Lower lobe of right lung (tissue), 2 donors: Measurements from ENCODE around the gene CHD6. TPM values are rescaled to one million over a fixed set of nuclear protein-coding genes. Genes with fewer than 3 reads are reported as not detected.
A peak's percentile ranks its signal among the peaks of the same experiment; 100 is the strongest.

ENCODE experiments used
- ATAC-seq, 2 donors: fragments of 200-7000 bp; cut with Tn5 transposase; one replicate each; pipeline ENCODE4 v1.9.1; 2020 to 2022; ENCODE audit warnings: mild to moderate bottlenecking in 2 of 2, moderate library complexity in 2 of 2
- DNase-seq: peaks from one replicate; pipeline ENCODE4 v3.0.0-alpha.2; 2020
- H3K27ac ChIP-seq: fragments of 200-600 bp; one replicate; pipeline ENCODE4 v1.8.0; 2022
- H3K27me3 ChIP-seq: fragments of 200-600 bp; one replicate; pipeline ENCODE4 v1.8.0; 2022; ENCODE audit warnings: low read depth
- H3K36me3 ChIP-seq: fragments of 200-600 bp; one replicate; pipeline ENCODE4 v1.8.0; 2022; ENCODE audit warnings: mild to moderate bottlenecking
- H3K4me1 ChIP-seq: fragments of 200-600 bp; one replicate; pipeline ENCODE4 v1.8.0; 2022
- H3K4me3 ChIP-seq: fragments of 200-600 bp; one replicate; pipeline ENCODE4 v1.8.0; 2022; ENCODE audit warnings: mild to moderate bottlenecking
- H3K9me3 ChIP-seq: fragments of 200-600 bp; one replicate; pipeline ENCODE4 v1.8.0; 2022
- intact Hi-C: fragments of 100-400 bp; cut with DNase I; formaldehyde crosslinking; loops from one replicate; pipeline ENCODE4 v1.11.0; 2022
- total RNA-seq: library from RNA; stranded (reverse); fragmentation: NEBNext Ultra II Directional; extraction: Animal tissue kit (Norgen Biotek cat#: 25700); gene quantifications from one replicate; pipeline ENCODE4 v1.2.1, GENCODE V29; 2021
- TF ChIP-seq, protein P1 (sequence below): fragments of 200-600 bp; IDR thresholded peaks from one replicate; pipeline ENCODE4 v1.8.0; 2022; ENCODE audit warnings: antibody characterized with exemption, mild to moderate bottlenecking
- donor health status: DM: no; HTN: yes; CAD: no; lungs with severe emphysema.

The CHD6 gene
- total RNA-seq, 1 donor from 2014 or later: 43.6 TPM

DNA sequence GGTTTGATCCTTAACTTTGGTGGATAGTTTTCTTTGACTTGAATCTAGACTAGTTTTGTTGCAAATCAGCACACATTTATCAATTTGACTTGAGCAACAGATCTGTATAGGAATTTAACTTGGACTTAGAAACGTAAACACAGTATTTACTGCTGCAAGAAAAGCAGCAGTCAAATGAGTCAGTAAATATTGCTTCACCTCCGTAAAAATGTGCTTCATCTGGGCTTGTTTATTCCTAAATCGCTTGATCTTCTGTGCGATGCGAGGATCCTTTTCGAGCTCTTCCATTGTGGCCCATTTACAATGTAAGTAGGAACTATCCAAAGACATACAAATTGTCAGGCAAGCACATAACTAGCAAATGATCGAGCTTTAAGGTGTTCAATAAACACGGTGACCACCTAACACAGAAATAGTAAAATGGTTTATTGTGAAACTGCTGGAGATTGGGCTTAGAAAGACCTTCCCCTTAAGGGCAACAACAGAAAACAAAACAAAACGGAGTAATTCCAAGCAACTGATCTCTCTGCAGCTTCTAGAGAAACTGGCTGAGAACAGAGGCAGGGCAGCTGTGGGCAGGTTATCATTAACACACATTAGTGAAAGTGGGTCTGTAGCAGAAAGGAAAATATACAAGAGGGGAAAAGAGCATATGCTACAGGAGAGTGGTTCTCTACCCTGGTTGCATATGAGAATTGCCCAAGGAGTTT lies 120.8 kb downstream of the CHD6 start:
- no peaks in the 10 kb centered on the region for H3K27me3 ChIP-seq
- H3K9me3 ChIP-seq: no peaks in the 10 kb centered on the region
- no peak for ATAC-seq
- DNase-seq: no peak
- H3K36me3 ChIP-seq: peaks cover 40% of the 10 kb centered on the region
- H3K4me3 ChIP-seq: no peak overlapping the region
- intact Hi-C loops: no loop called here
- H3K27ac ChIP-seq: no peak overlapping the region
- TF ChIP-seq, protein P1, sequence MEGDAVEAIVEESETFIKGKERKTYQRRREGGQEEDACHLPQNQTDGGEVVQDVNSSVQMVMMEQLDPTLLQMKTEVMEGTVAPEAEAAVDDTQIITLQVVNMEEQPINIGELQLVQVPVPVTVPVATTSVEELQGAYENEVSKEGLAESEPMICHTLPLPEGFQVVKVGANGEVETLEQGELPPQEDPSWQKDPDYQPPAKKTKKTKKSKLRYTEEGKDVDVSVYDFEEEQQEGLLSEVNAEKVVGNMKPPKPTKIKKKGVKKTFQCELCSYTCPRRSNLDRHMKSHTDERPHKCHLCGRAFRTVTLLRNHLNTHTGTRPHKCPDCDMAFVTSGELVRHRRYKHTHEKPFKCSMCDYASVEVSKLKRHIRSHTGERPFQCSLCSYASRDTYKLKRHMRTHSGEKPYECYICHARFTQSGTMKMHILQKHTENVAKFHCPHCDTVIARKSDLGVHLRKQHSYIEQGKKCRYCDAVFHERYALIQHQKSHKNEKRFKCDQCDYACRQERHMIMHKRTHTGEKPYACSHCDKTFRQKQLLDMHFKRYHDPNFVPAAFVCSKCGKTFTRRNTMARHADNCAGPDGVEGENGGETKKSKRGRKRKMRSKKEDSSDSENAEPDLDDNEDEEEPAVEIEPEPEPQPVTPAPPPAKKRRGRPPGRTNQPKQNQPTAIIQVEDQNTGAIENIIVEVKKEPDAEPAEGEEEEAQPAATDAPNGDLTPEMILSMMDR: no peak
- H3K4me1 ChIP-seq: no peaks in the 10 kb centered on the region

DNA sequence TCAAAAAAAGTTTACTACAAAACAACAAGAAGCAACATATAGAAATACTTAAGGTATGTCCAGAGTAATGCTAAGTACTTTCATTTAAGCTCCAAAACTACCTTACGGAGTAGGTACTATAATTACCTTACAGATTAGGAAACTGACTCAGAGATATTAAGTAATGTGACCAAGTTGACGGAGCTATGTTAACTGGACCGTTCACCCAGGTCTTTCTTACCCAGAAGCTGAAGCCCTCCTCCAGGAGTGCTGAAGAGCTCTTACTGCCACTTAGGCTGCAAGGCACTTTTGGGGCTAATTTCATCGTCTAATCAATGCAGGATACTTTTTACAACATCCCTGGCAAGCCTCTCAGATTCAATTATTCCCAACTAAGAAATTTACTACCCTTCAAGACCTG lies 123.7 kb downstream of the CHD6 start:
- H3K27me3 ChIP-seq: no peaks in the 10 kb centered on the region
- peaks cover 69% of the 10 kb centered on the region for H3K36me3 ChIP-seq
- TF ChIP-seq, protein P1: no peak
- no peak overlapping the region for H3K4me3 ChIP-seq
- H3K9me3 ChIP-seq: no peaks in the 10 kb centered on the region
- intact Hi-C loops: no loop called here
- no peaks in the 10 kb centered on the region for H3K4me1 ChIP-seq
- no peak overlapping the region for H3K27ac ChIP-seq
- DNase-seq (no peak), ATAC-seq (peak in 1 of 2 donors; percentile 52)

DNA sequence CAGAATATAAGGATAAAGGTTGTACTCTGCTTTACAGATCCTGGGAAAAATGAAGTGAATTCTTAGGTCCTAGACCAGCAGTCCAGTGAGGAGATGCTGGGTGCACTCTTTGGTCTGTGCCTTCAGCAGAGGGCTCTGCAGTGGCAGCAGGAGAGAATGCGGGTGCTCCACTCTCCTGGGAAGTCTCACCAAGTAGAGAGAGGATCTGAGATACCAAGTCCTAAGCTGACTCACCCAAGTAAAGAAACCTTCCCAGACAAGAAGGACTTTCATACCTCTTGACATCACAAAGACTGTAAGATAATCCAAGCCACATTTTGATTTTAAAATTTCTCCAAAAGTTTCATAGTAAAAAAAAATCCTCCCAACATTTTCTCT lies 134.6 kb downstream of the CHD6 start:
- no peaks in the 10 kb centered on the region for H3K27me3 ChIP-seq
- ATAC-seq: no peak
- no peak for DNase-seq
- H3K36me3 ChIP-seq: peaks cover 69% of the 10 kb centered on the region
- no peak overlapping the region for H3K4me3 ChIP-seq
- no peaks in the 10 kb centered on the region for H3K4me1 ChIP-seq
- intact Hi-C loops: no loop called here
- H3K27ac ChIP-seq: no peak overlapping the region
- H3K9me3 ChIP-seq: no peaks in the 10 kb centered on the region
- TF ChIP-seq, protein P1: no peak

DNA sequence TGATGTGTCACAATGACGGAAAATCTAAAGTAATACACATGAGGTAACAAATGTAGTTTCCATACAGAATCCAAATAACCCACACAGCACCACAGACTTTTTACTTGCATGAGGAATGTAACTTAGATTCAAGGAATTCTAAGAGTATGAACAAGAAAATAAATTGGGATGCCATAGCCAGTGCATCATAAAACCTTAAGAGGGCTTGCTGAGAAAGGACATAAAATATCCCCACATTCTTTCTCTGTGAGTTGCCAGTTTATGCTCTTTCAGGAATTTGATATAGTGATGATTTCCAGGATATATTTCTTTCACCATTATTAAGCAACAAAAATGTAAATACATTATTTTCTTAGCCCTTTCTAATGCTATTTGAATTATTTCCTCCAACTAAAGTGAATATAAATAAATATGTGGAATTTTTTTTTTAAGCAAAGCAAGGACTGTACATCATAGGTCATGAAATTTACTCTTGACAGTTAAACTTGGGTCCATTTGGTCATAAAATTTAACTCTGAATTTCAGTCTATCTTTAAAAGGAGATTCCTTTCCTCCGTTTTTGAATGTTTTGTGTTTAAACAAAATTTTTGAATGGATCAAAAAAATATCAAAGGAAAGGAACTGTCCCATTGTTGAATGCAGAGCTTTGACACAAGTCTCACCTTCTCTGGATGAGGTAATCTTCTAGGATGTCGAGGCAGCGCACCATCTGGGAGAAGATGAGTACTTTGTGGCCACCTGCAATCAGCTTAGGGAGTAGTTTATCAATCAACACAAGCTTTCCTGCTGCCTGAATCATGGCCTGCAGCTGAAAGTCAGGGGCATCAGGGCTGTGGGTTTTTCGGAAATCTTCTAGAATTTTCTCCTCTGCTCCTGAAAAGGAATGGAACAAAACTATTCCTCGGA lies 135.3 kb downstream of the CHD6 start:
- H3K9me3 ChIP-seq: no peaks in the 10 kb centered on the region
- intact Hi-C loops: no loop called here
- H3K27me3 ChIP-seq: no peaks in the 10 kb centered on the region
- TF ChIP-seq, protein P1: no peak
- H3K27ac ChIP-seq: no peak overlapping the region
- ATAC-seq (no peak), DNase-seq (no peak)
- no peak overlapping the region for H3K4me3 ChIP-seq
- H3K36me3 ChIP-seq: peaks cover 63% of the 10 kb centered on the region
- no peaks in the 10 kb centered on the region for H3K4me1 ChIP-seq

DNA sequence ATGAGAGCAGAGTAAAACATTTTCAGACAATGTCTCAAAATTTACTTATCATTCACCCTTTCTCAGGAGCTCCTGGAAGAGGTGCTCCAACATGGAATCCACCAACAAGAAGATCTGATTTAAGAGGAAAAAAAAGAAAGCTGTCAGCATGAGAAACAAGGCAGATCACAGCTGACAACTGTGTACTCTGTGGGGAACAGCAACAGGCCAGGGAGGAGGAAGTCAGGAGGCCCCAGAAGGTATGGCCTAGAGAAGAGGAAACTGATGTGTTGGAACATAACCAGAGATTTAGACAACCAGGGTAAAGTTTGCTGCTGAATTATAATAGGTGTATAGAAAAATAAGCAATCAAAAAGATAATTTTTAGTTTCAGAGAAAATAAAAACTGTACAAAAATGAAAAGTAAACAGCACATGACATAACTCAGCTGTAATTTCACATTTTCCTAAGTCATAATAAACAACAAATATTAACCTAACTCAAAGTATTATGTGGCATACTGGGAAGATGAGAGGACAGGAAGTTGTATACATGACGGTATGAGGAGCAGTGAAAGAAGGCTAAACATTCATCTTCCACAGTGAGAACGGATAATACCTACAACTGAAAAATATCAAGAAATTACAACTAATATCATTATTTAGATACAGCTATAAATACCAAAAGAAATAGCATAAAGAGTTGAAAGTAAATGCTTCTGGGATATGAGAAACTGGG lies 138.0 kb downstream of the CHD6 start:
- intact Hi-C loops: no loop called here
- DNase-seq (no peak), ATAC-seq (peak in 1 of 2 donors; percentile 51)
- no peak overlapping the region for H3K4me3 ChIP-seq
- peaks cover 36% of the 10 kb centered on the region for H3K36me3 ChIP-seq
- no peak overlapping the region for H3K27ac ChIP-seq
- TF ChIP-seq, protein P1: no peak
- H3K4me1 ChIP-seq: peaks cover 8% of the 10 kb centered on the region
- H3K9me3 ChIP-seq: no peaks in the 10 kb centered on the region
- no peaks in the 10 kb centered on the region for H3K27me3 ChIP-seq
